Measurements from ENCODE around the gene FRMPD2. TPM values are rescaled to one million over a fixed set of nuclear protein-coding genes. Genes with fewer than 3 reads are reported as not detected.

FRMPD2 gene
- total RNA-seq, 1 experiment from 2014 or later, result not detected

GRCh38 chr10:48273741-48274140, 755 bp downstream of the FRMPD2 start:
- Histone ChIP-seq H3K4me1 (ENCODE audit: insufficient read depth, low read length, poor library complexity, severe bottlenecking) (no peaks in the 10 kb centered on the region), H3K4me3 (ENCODE audit: low read depth, low read length, poor library complexity, severe bottlenecking) (no peak overlapping the region), H3K27ac (ENCODE audit: low read depth, low read length, poor library complexity, severe bottlenecking) (no peak overlapping the region), H3K9me3 (ENCODE audit: low read depth, low read length, poor library complexity, severe bottlenecking) (no peaks in the 10 kb centered on the region), H3K27me3 (replicated peaks; ENCODE audit: insufficient read depth, low read depth, low read length, poor library complexity) (no peaks in the 10 kb centered on the region), H3K36me3 (ENCODE audit: insufficient read depth, low read length, poor library complexity, severe bottlenecking) (no peaks in the 10 kb centered on the region)
- DNase-seq (ENCODE audit: low spot score), result no peak
- no TSS peak for BruUV-seq (replicated peaks)
- intact Hi-C loops (cut with micrococcal nuclease; ENCODE audit: unreplicated experiment), result no loop called here
- TF ChIP-seq CTCF (conservative IDR thresholded peaks at IDR 0.05; ENCODE audit: low read depth, low read length) (no peak), EZH2 (IDR thresholded peaks at IDR 0.05; ENCODE audit: borderline replicate concordance, low read depth, low read length, poor library complexity, severe bottlenecking) (no peak)
- POLR2A ChIA-PET (ENCODE audit: low non-redundant PET), result no interaction called here
- CTCF ChIA-PET, result no interaction called here

GRCh38 chr10:48272682-48273081, 1.8 kb downstream of the FRMPD2 start:
- Histone ChIP-seq H3K4me3 (ENCODE audit: low read depth, low read length, poor library complexity, severe bottlenecking) (no peak overlapping the region), H3K9me3 (ENCODE audit: low read depth, low read length, poor library complexity, severe bottlenecking) (no peaks in the 10 kb centered on the region), H3K4me1 (ENCODE audit: insufficient read depth, low read length, poor library complexity, severe bottlenecking) (no peaks in the 10 kb centered on the region), H3K27me3 (replicated peaks; ENCODE audit: insufficient read depth, low read depth, low read length, poor library complexity) (no peaks in the 10 kb centered on the region), H3K36me3 (ENCODE audit: insufficient read depth, low read length, poor library complexity, severe bottlenecking) (no peaks in the 10 kb centered on the region), H3K27ac (ENCODE audit: low read depth, low read length, poor library complexity, severe bottlenecking) (no peak overlapping the region)
- intact Hi-C loops (cut with micrococcal nuclease; ENCODE audit: unreplicated experiment), result no loop called here
- TF ChIP-seq CTCF (conservative IDR thresholded peaks at IDR 0.05; ENCODE audit: low read depth, low read length) (no peak), EZH2 (IDR thresholded peaks at IDR 0.05; ENCODE audit: borderline replicate concordance, low read depth, low read length, poor library complexity, severe bottlenecking) (no peak)
- BruUV-seq (replicated peaks), result no TSS peak
- POLR2A ChIA-PET (ENCODE audit: low non-redundant PET), result no interaction called here
- CTCF ChIA-PET, result no interaction called here
- no peak for DNase-seq (ENCODE audit: low spot score)

- BruUV-seq (replicated peaks), result no TSS peak
- ChIA-PET POLR2A (ENCODE audit: low non-redundant PET) (interaction anchor here (0.6 kb wide), 1 partner anchor 1271 kb away, joined by 3 read pairs; no protein-coding TSS in a partner anchor), CTCF (no interaction called here)
- no peak for TF ChIP-seq EZH2 (IDR thresholded peaks at IDR 0.05; ENCODE audit: borderline replicate concordance, low read depth, low read length, poor library complexity, severe bottlenecking)
- no peak for TF ChIP-seq CTCF (conservative IDR thresholded peaks at IDR 0.05; ENCODE audit: low read depth, low read length)
- no peaks in the 10 kb centered on the region for H3K4me1 ChIP-seq (ENCODE audit: insufficient read depth, low read length, poor library complexity, severe bottlenecking)
- H3K36me3 ChIP-seq (ENCODE audit: insufficient read depth, low read length, poor library complexity, severe bottlenecking), result no peaks in the 10 kb centered on the region
- DNase-seq (ENCODE audit: low spot score), result no peak
- H3K9me3 ChIP-seq (ENCODE audit: low read depth, low read length, poor library complexity, severe bottlenecking), result no peaks in the 10 kb centered on the region
- intact Hi-C loops (cut with micrococcal nuclease; ENCODE audit: unreplicated experiment), result no loop called here
- H3K27me3 ChIP-seq (replicated peaks; ENCODE audit: insufficient read depth, low read depth, low read length, poor library complexity), result no peaks in the 10 kb centered on the region
- H3K27ac ChIP-seq (ENCODE audit: low read depth, low read length, poor library complexity, severe bottlenecking), result no peak overlapping the region
- H3K4me3 ChIP-seq (ENCODE audit: low read depth, low read length, poor library complexity, severe bottlenecking), result no peak overlapping the region
Observed at GRCh38 chr10:48271047-48271730, 3.3 kb downstream of the FRMPD2 start.
